NCI-H1105 treated with DMSO at 0.1 percent for 48 hours (cell line): ENCODE measurements around the gene CFLAR.
"Not testable (repeated sequence)": the region's sequence is repeated elsewhere in the genome, so short reads cannot be mapped to it uniquely, and the experiment has no call there.

Experiments used
- DNase-seq: peaks from one replicate; lab custom pipeline; 2025; lab: John Stamatoyannopoulos, UW

The CFLAR gene

DNA sequence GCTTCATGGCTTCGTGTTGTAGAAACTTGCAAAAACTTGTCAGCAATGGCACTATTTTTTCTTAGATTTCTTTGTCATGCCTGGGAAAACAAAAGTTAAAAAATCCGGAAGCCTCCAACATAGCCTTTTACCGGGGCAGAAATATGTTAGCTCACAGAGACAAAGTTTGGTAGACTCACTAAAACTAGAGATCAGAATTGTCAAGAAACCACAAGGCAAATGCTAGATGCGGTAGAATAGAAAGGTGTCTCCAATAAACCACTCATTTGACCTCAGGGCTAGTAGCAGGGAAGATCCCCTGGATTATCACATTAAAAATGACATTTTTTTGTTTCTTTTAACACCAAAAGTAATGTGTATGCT lies 67.4 kb downstream of the CFLAR start:
- DNase-seq, result no peak

DNA sequence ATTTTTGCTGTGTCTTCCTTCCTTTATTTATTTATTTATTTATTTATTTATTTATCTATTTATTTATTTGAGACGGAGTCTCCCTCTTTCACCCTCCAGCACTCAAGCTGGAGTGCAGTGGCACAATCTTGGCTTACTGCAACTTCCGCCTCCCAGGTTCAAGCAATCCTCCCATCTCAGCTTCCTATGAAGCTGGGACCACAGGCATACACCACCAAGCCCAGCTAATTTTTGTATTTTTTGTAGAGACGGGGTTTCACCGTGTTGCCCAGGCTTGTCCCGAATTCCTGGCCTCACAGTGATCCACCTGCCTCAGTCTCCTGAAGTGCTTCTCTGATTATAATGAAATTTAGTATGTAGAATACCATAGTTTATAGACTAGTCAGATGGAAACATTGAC lies 67.9 kb downstream of the CFLAR start:
- DNase-seq, result not testable (repeated sequence)

DNA sequence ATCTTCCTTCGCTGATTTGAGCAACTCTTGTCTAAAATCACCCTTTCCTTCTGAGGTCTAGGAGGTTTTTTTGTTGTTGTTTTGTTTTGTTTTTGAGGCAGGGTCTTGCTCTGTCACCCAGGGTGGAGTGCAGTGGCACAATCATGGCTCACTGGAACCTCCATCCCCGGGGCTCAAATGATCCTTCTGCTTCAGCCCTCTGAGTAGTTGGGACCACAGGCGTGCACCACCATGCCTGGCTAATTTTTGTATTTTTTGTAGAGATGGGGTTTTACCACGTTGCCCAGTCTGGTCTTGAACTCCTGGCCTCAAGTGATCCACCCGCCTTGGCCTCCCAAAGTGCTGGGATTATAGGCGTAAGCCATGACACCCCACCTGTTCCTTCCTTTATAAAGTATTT lies 68.3 kb downstream of the CFLAR start:
- DNase-seq, result not testable (repeated sequence)

DNA sequence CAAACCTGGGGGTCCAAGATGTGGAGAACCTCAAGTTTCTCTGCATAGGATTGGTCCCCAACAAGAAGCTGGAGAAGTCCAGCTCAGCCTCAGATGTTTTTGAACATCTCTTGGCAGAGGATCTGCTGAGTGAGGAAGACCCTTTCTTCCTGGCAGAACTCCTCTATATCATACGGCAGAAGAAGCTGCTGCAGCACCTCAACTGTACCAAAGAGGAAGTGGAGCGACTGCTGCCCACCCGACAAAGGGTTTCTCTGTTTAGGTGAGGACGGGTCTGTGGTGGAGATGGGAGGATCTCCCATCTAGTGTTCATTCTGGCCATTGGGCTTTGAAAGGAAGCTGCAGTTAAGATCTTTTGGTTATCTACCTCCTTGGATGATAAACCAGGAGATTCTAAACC lies 69.9 kb downstream of the CFLAR start:
- DNase-seq, result no peak

DNA sequence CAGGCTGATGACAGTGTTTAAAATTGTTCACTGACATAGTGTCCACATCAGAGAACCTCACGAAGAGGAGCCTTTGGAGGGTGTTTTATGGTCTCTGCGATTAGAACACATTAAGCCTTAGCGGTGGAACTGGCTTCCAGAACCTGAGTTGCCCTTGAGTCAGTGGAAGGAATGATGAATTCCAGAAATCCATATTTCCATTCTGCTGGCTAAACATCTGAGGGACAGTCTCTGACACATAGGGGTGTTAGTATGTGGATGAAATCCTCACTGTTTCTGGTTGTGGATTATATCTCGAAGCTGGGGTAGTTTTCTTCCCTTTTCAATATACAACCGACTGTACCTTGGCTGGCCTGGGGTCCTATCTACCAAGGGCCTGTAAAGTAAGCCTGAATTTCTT lies 71.0 kb downstream of the CFLAR start:
- DNase-seq, result no peak

DNA sequence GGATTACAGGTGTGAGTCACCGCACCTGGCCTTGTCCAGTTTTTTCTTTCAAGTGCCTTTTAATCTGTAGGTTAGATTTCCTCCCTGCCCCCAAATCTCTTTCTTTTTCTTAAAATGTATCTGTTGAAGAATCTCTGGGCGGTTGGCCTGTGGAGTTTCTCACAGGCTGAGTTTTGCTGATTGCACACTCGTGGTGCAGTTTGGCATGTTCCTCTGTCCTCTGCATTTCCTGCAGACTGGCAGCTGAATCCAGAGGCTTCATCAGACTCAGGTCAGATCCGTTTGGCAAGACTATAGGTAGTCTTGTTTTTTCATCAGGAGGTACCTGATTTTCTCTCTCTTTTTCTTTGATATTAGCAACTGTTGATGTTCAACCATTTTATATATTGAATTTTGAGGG lies 72.5 kb downstream of the CFLAR start:
- DNase-seq, result no peak

DNA sequence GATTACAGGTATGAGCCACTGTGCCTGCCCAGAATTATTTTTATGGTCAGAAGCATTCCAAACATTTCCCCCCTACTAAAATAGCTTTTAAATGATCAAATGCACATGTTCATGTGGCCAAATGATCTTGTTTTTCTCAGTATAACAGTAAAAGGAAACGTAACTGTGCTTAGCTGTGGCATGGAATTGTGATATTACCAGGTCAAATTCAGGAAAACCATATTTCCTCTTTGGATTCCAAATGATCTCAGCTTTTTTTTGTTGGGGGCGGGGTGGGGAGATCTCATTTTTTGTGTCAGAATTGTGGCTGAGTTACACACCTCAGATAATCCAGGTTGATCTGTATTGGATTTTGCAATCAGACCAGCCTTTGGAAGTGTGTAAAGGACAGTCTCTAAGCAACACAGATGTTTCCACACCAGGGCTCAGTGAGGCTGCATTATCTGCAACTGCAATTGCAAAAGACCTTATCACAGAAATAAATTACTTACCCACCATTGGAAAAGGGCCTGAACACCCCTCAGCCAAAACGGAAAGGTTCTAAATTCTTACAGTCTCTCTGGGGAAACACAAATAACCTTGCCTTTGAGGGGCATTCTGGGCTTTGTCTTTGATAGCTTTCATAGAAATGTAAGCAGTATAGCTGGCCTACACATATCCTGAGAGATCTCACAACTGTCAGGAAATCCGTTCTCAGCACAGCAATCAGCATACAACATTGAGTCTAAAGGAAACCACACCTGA lies 75.3 kb downstream of the CFLAR start:
- DNase-seq, result no peak

DNA sequence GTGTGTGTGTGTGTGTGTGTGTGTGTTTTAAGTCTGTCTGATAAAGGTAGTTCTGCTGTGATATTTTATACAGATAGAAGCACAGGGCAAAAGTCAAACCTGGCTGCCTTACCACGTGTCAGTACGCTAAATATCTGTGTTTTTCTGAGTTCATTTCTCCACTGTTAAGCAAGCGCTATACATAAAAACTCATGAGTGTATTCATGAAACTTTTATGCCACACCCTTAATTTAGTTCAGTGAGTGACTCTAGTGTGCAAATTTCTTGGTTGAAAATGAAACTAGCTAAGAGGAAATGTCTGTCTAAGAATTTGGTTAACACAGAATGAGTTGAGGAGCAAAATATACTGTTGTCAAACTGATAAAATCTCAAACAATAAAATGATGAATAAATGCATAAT lies 78.1 kb downstream of the CFLAR start:
- DNase-seq, result no peak

DNA sequence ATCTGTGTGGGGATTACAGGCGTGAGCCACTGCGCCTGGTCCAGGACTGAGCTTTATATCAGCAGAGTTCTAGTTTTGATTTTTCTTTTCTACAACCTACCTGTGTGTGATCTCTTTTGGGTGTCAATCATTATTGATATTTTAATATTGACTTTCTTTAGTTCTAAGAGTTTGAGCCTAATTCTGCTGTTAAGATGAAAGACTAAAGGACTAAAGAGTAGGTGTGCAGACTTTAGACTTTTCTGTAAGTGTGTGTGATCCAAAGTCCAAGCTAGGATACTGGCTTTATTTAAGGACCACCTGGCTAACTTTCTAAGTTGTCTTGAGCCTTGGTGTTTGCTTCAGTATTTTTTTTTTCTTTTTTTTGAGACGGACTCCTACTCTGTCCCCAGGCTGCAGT lies 79.4 kb downstream of the CFLAR start:
- DNase-seq, result no peak

DNA sequence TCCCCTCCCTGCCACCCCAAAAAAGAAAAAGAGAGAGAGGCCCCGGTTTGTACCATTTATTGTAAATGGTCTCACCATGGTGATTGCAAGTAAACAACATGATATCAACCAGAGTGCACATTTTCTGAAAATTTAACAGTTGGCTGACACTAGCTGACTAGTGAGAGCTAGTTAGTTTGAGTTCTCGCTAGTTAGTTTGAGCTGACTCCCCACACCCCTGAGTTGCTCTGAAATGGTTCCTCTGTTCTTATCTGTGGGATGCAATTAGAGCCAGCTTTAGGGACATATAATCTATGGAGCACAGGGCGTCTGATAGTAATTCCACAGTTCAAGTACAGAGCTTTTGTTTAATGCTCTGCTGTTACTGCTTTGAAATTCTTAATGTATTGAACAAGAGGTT lies 80.0 kb downstream of the CFLAR start:
- no peak for DNase-seq

DNA sequence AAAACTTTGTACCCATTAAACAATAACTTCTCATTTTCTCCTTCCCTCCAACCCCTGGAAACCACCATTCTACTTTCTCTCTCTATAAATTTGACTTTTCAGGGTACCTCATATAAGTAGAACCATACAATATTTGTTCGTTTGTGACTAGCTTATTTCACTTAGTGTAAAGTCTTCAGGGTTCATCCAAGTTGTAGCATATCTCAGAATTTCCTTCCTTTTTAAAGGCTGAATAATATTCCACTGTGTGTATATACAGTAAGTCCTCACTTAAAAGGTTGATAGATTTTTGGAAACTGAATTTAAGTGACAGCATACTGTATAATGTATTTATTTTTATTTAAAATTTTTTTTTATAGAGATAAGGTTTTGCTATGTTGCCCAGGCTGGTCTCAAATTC lies 80.8 kb downstream of the CFLAR start:
- DNase-seq, result no peak

DNA sequence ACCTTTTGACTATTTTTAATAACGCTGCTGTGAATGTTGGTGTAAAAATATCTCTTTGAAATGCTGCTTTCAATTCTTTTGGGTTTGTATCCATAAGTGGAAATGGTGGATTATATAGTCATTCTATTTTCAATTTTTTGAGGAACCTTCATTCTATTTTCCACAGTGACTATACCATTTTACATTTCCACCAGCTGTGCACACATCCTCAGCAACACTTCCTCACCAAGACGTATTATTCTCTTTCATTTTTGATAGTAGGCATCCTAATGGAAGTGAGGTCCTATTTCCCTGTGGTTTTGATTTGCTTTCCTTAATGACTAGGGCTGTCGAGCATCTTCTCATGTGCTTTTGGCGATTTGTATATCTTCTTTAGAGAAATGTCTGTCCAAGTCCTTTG lies 81.8 kb downstream of the CFLAR start:
- no peak for DNase-seq

DNA sequence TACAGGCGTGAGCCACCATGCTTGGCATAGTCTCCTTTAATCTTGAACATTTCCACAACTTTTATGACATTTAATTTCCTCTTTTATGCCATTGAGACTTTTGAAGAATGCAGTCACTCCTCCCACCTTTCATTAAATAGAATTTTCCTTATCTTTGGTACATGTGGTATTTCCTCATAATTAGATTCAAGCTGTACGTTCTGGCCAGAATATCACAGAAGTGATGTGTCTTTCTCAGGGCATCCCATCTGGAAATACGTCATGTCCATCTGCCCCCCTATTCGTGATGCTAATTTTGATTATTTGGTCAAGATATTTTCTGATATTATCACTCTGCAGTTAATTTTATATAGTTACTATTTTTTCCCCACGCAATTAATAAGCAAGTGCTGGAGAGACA lies 83.9 kb downstream of the CFLAR start:
- no peak for DNase-seq

DNA sequence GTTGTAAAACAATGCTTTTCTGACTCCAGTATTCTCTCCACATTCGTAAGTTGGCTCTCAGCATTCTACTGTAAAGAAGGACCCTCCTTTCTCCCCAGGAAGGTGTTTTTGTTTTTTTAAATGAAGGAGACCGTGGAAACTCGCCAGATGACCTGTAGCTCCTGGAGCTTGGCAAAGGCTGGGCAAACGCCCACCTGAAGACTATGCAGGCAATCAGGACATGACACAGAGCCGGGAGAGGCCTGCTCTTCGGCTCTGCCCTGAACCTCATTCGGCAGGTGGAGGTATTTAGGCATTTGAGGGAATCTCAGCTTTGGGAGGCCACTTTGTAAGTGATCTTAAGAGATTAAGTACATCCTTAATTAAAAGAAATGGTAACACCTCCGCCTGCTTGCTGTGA lies 84.4 kb downstream of the CFLAR start:
- no peak for DNase-seq

DNA sequence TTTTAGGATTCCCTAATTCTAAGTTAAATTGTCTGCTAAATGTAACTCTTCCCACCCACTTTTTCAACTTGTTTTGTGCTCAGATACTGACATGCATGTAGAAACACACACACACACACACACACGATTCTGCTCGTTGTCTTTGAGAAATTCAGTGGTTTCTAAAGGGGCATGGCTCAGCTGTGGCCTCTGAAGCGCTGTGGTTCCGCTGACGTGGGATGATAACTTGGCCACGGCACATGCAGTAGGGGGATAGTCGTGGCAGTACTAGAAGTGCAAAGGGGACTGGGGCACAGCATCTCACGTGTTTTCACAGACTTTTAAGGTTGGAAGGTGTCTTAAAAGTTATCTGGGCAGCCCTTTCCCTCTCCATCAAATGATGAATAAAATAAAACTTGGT lies 85.4 kb downstream of the CFLAR start:
- no peak for DNase-seq

DNA sequence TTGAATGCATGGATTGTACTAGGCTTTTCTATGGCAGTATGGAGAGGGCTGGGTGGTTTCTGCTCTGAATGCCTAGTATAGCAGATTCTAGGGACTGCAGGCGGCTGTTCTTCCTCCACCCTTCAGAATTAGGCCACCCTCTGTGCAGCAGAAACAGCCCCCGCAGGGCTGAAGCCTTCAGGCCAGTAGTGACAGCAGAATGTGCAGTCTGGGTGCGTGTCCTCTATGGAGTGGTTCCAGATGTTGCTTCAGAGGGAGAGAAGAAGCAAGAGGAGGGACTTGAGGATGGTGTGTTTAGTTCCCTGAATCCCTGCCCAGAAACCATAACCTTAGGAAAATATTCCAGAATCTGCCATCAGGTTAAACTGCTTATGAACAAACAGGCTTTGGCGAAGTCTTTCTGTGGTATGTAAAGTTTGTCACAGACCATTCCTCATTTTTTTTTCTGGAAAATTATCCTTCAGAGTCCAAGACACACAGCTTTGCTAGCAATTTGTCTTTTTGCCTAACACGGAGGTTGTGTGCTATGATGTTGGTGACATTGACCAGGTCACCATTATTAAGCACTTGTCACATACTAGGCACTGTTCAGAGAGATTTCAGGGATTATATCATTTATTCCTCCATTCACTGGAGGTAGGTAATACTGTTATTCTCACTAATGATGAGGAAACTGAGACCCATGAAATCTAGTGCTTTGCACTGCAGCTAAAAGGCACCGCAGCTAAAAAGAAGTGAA lies 88.1 kb downstream of the CFLAR start:
- no peak for DNase-seq

DNA sequence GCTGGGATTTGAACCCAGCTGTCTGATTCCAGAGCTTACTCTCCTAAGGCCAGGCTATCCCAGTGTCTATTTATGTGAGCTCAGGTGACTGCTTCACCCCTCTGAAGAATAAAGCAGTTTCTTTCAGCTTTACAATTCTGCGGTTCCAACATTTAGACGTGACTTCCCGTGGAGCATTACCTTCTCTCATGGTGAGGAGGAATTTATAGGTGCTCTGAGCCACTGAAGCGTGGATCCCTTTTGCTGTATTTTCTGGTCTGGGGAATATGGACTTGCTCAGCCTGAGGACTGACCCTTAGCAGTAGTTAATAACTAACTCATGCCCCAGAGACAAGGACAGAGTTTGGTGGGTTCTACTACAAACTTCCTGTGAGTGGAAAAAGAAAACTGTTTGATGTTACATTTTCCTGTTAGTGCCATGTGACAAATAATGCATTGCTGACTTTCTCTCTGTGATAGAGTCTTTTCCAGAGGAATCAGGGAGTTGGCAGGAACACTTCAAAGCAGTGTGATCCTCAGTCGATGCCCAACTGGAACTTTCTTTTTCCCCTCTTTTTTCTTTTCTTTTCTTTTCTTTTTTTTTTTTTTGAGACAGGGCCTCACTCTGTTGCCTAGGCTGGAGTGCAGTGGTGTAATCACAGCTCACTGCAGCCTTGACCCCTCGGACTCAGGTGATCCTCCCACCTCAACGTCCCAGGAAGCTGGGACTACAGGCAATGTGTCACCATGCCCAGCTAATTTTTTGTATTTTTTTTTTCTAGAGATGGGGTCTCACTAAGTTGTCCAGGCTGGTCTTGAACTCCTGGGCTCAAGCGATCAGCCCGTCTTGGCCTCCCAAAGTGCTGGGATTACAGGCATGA lies 88.9 kb downstream of the CFLAR start:
- no peak for DNase-seq

DNA sequence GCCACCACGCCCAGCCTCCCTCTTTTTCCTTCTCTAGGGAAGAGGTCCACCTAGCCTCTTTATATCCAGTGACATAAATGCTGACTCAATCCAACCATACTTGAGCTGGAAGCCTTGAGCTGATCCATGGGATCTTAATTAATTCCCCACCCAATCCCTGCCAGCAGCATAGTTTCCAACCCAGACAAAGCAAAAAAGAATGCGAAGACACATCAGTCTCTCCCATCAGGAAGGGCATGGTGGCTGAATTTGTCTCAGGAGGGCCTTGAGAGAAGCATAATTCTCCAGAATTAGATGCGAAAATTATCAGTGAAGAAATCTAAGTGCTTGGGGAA lies 89.5 kb downstream of the CFLAR start:
- DNase-seq, result no peak

DNA sequence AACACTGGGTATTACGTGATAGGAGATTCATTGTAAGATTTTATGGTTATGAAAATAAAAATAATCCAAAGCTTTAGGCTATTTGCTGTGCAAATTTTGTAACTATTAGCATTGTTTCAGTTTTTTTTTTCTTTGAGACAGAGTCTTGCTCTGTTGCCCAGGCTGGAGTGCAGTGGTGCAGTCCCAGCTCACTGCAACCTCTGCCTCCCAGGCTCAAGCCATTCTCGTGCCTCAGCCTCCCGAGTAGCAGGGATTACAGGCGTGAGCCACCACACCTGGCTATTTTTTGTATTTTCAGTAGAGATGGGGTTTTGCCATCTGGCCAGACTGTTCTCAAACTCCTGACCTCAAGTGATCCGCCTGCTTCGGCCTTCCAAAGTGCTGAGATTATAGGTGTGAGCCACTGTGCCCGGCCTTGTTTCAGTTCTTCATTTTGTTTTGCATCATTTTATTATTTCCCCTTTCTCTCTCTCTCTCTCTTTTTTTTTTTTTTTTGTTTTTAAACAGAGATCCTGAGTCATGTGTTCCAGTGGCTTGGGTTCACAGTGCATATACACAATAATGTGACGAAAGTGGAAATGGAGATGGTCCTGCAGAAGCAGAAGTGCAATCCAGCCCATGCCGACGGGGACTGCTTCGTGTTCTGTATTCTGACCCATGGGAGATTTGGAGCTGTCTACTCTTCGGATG lies 92.7 kb downstream of the CFLAR start:
- DNase-seq, result no peak

DNA sequence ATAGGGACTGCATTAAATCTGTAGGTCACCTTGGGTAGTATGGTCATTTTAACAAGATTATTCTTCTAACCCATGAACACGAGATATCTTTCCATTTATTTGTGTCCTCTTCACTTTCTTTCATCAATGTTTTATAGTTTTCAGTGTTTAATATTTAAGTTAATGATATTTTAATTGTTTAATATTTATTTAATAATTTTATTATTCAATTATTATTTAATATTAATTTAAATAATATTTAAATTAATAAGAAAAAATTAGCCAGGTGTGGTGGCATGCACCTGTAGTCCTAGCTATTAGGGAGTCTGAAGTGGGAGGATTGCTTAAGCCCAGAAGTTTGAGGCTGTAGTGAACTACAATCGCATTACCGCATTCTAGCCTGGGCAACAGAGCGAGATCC lies 100.0 kb downstream of the CFLAR start:
- DNase-seq, result no peak

DNA sequence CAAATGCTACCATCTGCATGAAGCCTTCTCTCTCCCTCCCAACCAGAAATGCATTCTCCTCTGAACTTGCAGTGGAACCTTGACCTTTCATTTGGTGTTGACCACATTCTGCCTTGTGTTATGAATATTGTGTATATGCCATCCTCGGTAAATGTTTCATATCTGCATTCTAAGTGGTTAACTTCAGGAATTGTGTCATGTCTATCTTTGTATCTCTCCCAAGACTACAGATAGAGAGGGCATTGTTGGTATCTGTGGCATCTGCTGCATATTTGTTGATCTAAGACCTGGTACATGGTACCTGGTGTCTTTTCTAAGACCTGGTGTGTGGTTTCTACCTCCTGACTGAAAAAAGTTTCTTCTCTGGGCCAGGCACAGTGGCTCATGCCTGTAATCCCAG lies 101.0 kb downstream of the CFLAR start:
- DNase-seq, result no peak

DNA sequence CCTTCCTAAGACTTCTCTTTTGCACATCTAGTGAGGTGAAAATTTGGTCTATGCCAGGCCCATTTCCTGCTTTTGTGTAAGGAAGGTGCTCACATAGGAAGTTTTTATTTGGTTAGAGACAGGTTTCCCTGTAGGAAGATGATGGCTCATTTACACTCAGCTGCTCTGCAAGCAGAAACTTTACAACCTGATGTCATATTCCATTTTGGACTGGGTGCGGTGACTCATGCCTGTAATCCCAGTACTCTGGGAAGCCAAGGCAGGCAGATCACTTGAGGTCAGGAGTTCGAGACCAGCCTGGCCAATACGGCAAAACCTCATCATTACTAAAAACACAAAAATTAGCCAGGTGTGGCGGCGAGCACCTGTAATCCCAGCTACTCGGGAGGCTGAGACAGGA lies 102.8 kb downstream of the CFLAR start:
- DNase-seq, result no peak
